Tibial nerve (tissue), 4 donors: Measurements from ENCODE around the gene ICA1. TPM values are rescaled to one million over a fixed set of nuclear protein-coding genes. Genes with fewer than 3 reads are reported as not detected.
A peak's percentile ranks its signal among the peaks of the same experiment; 100 is the strongest.

Experiments used
- DNase-seq, 2 donors: peaks; one replicate each; pipeline ENCODE4 v3.0.0-alpha.2; 2019; ENCODE audit warnings: low spot score in 2 of 2
- H3K27ac ChIP-seq, 4 donors: fragments of 200-600 bp; sonication (generic) in 3 of 4; one replicate each; pipeline ENCODE4 v1.5.1; 2017 to 2019; ENCODE audit warnings: mild to moderate bottlenecking in 1 of 4
- H3K27me3 ChIP-seq, 2 donors: fragments of 200-600 bp; sonication (generic) in 1 of 2; one replicate each; pipeline versions ENCODE4 v1.5.1 to v1.6.0; 2017 to 2019
- H3K36me3 ChIP-seq, 3 donors: fragments of 200-600 bp; sonication (generic); one replicate each; pipeline ENCODE4 v1.5.1; 2018 to 2019
- H3K4me1 ChIP-seq, 4 donors: fragments of 200-600 bp; sonication (generic) in 3 of 4; one replicate each; pipeline ENCODE4 v1.5.1; 2017 to 2019
- H3K4me3 ChIP-seq, 4 donors: fragments of 200-600 bp; sonication (generic) in 3 of 4; one replicate each; pipeline ENCODE4 v1.5.1; 2017 to 2019; ENCODE audit warnings: mild to moderate bottlenecking in 1 of 4, moderate library complexity in 1 of 4
- H3K9me3 ChIP-seq, 4 donors: fragments of 200-600 bp; sonication (generic) in 3 of 4; one replicate each; pipeline ENCODE4 v1.5.1; 2017 to 2019
- CTCF ChIP-seq, 5 experiments: fragments of 200-600 bp in 3 of 5; fragments of 450-650 bp in 2 of 5; sonication (generic) in 3 of 5; IDR thresholded peaks; one replicate each; pipeline ENCODE4 v1.5.1; 2016 to 2019; ENCODE audit warnings: antibody characterized with exemption in 5 of 5, mild to moderate bottlenecking in 3 of 5, moderate library complexity in 2 of 5
- EP300 ChIP-seq, 2 donors: sonication (generic); formaldehyde crosslinking; IDR thresholded peaks; one replicate each; pipeline ENCODE4 v1.6.1; 2017; ENCODE audit warnings: antibody characterized with exemption in 2 of 2, mild to moderate bottlenecking in 1 of 2
- POLR2A ChIP-seq, 2 donors: fragments of 450-650 bp; IDR thresholded peaks; one replicate each; pipeline ENCODE4 v1.6.1; 2017; ENCODE audit warnings: antibody characterized with exemption in 2 of 2, mild to moderate bottlenecking in 2 of 2, moderate library complexity in 2 of 2
- WGBS, 2 donors: methylation state at CpG; one replicate each; pipeline ENCODE4 v1.1.5; 2018; 5-methylcytosine and 5-hydroxymethylcytosine counted together
- total RNA-seq, 4 donors: library from RNA; depleted of rRNA; stranded (reverse); fragments of >200 nt; gene quantifications; one replicate each; pipeline ENCODE4 v1.1.0, GENCODE V29; 2016

The ICA1 gene
- total RNA-seq, 4 donors from 2014 or later = 12.8 to 27.3 (median 20.5) TPM

DNA sequence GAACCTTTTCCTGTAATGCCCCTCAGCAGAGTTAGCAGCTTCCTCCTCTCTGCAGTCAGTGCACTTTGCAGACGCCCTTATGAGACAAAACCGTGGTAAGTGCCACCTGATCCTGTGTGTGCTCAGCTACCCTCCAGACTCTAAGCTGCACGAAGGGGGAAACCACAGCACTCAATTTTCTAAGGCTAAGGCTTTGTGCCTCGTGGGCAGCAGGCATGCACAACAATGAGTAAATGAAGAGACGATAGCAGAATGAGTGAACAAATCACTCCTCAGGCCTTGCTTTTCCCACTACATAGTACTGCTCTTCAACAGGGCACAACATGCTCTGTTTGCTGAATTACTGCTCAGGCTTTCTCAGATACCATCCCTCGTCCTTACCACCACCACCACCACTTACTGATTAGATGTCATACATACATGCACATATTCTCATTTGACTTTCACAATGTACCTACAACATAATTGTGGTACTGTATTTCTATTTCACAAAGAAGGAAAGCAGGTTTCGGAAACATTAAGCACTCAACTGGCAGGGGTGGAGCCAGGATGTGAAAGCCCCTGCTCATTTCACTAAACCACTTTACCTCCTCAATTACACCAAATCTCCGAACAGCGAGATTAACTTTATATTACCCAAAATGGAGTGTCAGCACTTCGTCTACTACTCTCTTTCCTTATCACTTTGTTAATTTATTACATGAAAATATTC, 85.4 kb downstream of the ICA1 start:
- Histone ChIP-seq H3K36me3 (no peaks in the 10 kb centered on the region), H3K4me3 (no peak overlapping the region), H3K27ac (peak overlapping the region in 2 of 4 donors; percentile 14 to 60), H3K4me1 (peaks cover 0 to 22% (median 5%) of the 10 kb centered on the region in 4 donors), H3K27me3 (no peaks in the 10 kb centered on the region), H3K9me3 (no peaks in the 10 kb centered on the region)
- no peak for TF ChIP-seq CTCF (IDR thresholded peaks at IDR 0.05)
- TF ChIP-seq EP300 (IDR thresholded peaks at IDR 0.05) = peak in 1 of 2 donors; percentile 9
- 65 to 68% methylated on average over 10 of the region's 10 CpGs for WGBS, 2 donors
- DNase-seq = no peak

DNA sequence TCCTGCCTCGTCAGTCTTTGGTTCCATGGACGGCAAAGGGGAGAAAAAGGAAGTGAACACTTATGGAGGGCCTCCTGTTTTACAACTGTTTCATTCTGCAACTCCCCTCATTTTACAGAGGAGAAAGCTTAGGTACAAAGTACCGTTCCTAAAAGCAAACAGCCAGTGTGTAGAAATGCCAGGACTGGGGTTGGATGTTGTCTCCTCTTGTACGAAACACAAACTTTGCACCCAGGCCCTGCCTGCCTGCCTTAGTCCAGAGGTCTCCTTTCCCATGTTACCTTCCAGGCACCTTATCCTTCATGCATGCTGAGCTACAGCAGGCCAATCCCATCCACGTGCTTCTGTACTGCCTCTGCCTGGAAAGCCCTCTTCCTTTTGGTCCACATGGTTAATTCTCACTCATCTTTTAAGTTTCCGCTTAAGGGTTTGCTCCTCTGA, 86.0 kb downstream of the ICA1 start:
- Histone ChIP-seq H3K27ac (peak overlapping the region in 1 of 4 donors; percentile 60), H3K9me3 (no peaks in the 10 kb centered on the region), H3K27me3 (no peaks in the 10 kb centered on the region), H3K4me3 (no peak overlapping the region), H3K36me3 (no peaks in the 10 kb centered on the region), H3K4me1 (peaks cover 0 to 22% (median 5%) of the 10 kb centered on the region in 4 donors)
- 71 to 85% methylated on average over 6 of the region's 6 CpGs for WGBS, 2 donors
- TF ChIP-seq CTCF (IDR thresholded peaks at IDR 0.05) (no peak), EP300 (IDR thresholded peaks at IDR 0.05) (no peak)
- DNase-seq = no peak

GRCh38 chr7:8172372-8173354, 89.3 kb downstream of the ICA1 start:
- Histone ChIP-seq H3K27me3 (no peaks in the 10 kb centered on the region), H3K9me3 (no peaks in the 10 kb centered on the region), H3K27ac (no peak overlapping the region), H3K4me1 (peaks cover 0 to 21% (median 5%) of the 10 kb centered on the region in 4 donors), H3K4me3 (no peak overlapping the region), H3K36me3 (no peaks in the 10 kb centered on the region)
- WGBS, 2 donors = 62 to 63% methylated on average over 5 of the region's 5 CpGs
- TF ChIP-seq POLR2A (IDR thresholded peaks at IDR 0.05) (no peak), CTCF (IDR thresholded peaks at IDR 0.05) (no peak), EP300 (IDR thresholded peaks at IDR 0.05) (no peak)
- no peak for DNase-seq

DNA sequence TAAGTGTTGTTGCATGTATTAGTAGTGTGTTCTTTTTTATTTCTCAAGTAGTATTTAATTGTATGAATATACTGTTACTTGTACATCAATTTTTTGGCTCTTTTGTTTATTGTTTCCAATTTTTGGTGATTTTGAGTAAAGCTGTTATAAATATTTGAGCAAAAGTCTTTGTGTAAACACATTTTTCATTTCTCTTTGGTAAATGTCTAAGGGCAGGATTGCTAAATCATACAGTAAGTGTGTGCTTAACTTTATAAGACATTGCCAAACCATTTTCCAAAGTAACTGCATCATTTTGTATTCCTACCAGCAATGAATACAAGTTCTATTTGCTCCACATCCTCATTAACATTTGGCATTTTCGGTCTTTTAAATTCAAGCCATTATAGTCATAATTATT, 92.8 kb downstream of the ICA1 start:
- no peak overlapping the region for H3K27ac ChIP-seq
- WGBS, 2 donors = 44 to 45% methylated on average over 1 of the region's 1 CpG
- H3K27me3 ChIP-seq = no peaks in the 10 kb centered on the region
- H3K4me1 ChIP-seq = peaks cover 0 to 15% (median 0%) of the 10 kb centered on the region in 4 donors
- DNase-seq = no peak
- no peaks in the 10 kb centered on the region for H3K36me3 ChIP-seq
- no peaks in the 10 kb centered on the region for H3K9me3 ChIP-seq
- no peak overlapping the region for H3K4me3 ChIP-seq
- TF ChIP-seq POLR2A (IDR thresholded peaks at IDR 0.05) (no peak), CTCF (IDR thresholded peaks at IDR 0.05) (no peak), EP300 (IDR thresholded peaks at IDR 0.05) (no peak)

DNA sequence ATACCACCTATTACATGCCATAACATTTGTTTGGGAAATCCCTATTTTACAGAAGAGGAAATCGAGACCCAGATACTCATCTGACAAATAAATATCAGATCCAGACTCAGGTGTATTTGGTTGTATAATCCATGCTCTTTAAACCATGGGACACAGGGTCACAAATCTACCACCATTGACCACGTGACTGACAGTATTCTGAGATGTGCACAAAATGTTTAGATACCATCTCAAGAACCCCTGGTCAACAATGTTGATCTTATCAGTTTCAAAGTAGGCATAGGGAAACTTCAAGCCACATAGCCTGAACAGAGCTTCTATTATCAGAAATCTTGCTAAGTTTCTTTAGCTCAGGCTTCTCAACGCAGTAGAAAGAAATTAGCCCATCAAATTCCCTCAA, 93.6 kb downstream of the ICA1 start:
- 61 to 78% methylated on average over 3 of the region's 3 CpGs for WGBS, 2 donors
- DNase-seq = no peak
- TF ChIP-seq EP300 (IDR thresholded peaks at IDR 0.05) (no peak), CTCF (IDR thresholded peaks at IDR 0.05) (no peak), POLR2A (IDR thresholded peaks at IDR 0.05) (no peak)
- no peaks in the 10 kb centered on the region for H3K36me3 ChIP-seq
- no peaks in the 10 kb centered on the region for H3K9me3 ChIP-seq
- H3K27me3 ChIP-seq = no peaks in the 10 kb centered on the region
- H3K4me3 ChIP-seq = no peak overlapping the region
- H3K4me1 ChIP-seq = peaks cover 0 to 15% (median 0%) of the 10 kb centered on the region in 4 donors
- no peak overlapping the region for H3K27ac ChIP-seq
